ENCODE data around the gene GBP6.
A peak's percentile ranks its signal among the peaks of the same experiment; 100 is the strongest.
"Not testable (repeated sequence)": the region's sequence is repeated elsewhere in the genome, so short reads cannot be mapped to it uniquely, and the experiment has no call there.

GBP6 gene

GRCh38 chr1:89363638-89364536 lies at the start of gene GBP6:
Gene GBP6, plus strand, starts transcription at chr1:89364059. Its CDS starts 4,493 bp downstream, at chr1:89368552.
- DNase-seq (ENCODE audit: low read depth in 1 of 2, low spot score in 1 of 2), result no peak
- no peak for TF ChIP-seq JUND (IDR thresholded peaks at IDR 0.05; ENCODE audit: low read depth)
- in situ Hi-C loops (cut with HindIII; ENCODE audit: low pct_unique_long_range_greater_than_20kb, low sequenced_read_pairs), result no loop called here

GRCh38 chr1:89322402-89322801 lies 41.5 kb upstream of the GBP6 start:
- in situ Hi-C loops (cut with HindIII; ENCODE audit: low pct_unique_long_range_greater_than_20kb, low sequenced_read_pairs), result no loop called here
- TF ChIP-seq JUND (IDR thresholded peaks at IDR 0.05; ENCODE audit: low read depth), result no peak
- no peak for DNase-seq (ENCODE audit: low read depth in 1 of 2, low spot score in 1 of 2)

DNA sequence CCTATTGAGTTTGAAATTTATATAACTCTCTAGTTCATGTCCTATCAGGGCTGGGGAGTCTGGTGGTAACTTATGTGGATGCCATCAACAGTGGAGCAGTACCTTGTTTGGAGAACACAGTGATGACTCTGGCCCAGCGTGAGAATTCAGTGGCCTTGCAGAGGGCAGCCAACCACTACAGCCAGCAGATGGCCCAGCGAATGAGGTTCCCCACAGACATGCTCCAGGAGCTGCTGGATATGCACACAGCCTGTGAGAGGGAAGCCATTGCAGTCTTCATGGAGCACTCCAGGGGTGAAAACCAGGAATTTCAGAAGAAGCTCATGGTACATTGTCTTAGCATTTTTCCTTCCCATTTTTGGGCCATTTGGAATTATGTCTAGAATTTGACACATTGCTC lies 32.0 kb upstream of the GBP6 start:
- in situ Hi-C loops (cut with HindIII; ENCODE audit: low pct_unique_long_range_greater_than_20kb, low sequenced_read_pairs), result no loop called here
- no peak for TF ChIP-seq JUND (IDR thresholded peaks at IDR 0.05; ENCODE audit: low read depth)
- peak in 1 of 2 experiments; percentile 6 for DNase-seq (ENCODE audit: low read depth in 1 of 2, low spot score in 1 of 2)

DNA sequence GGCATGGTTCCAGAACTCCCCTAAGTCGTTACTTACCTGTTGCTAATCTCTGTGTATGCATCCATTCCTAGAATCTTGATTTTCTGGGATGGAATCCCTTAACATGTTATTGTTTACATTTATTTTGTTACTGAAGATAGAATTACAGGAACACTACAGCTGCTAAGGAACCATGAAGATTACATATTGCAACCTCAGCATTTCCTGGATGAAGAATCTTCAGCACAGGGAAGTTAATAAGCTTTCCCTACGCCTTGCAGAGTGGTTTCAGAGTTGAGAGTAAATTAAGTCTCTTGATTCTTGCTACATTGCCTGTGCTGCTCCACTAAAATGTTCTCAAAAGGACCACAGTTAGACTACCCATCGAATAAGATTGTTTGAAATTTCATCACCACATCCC lies 31.4 kb upstream of the GBP6 start:
- no peak for TF ChIP-seq JUND (IDR thresholded peaks at IDR 0.05; ENCODE audit: low read depth)
- in situ Hi-C loops (cut with HindIII; ENCODE audit: low pct_unique_long_range_greater_than_20kb, low sequenced_read_pairs), result no loop called here
- DNase-seq (ENCODE audit: low read depth in 1 of 2, low spot score in 1 of 2), result no peak

DNA sequence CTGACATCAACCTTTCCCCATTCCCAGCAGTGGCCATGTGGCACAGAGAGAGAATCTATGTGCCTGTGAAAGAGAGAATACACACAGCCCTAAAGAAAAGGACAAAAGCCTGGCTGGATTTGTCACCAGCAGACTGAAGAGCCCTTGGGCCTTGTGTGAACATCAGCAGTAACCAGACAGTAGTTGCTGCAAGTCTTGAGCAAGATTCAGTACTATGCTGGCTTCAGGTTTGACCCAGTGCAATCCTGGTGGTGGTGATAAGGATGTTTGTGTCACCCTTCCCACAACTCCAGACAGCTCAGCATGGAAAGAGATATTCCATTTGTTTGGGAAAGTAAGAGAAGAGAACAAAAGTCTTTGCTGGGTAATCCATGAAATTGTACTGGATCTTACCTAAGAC lies 28.4 kb upstream of the GBP6 start:
- in situ Hi-C loops (cut with HindIII; ENCODE audit: low pct_unique_long_range_greater_than_20kb, low sequenced_read_pairs), result no loop called here
- no peak for DNase-seq (ENCODE audit: low read depth in 1 of 2, low spot score in 1 of 2)
- no peak for TF ChIP-seq JUND (IDR thresholded peaks at IDR 0.05; ENCODE audit: low read depth)

GRCh38 chr1:89337903-89338302 lies 26.0 kb upstream of the GBP6 start:
- no peak for DNase-seq (ENCODE audit: low read depth in 1 of 2, low spot score in 1 of 2)
- TF ChIP-seq JUND (IDR thresholded peaks at IDR 0.05; ENCODE audit: low read depth), result no peak
- in situ Hi-C loops (cut with HindIII; ENCODE audit: low pct_unique_long_range_greater_than_20kb, low sequenced_read_pairs), result no loop called here

DNA sequence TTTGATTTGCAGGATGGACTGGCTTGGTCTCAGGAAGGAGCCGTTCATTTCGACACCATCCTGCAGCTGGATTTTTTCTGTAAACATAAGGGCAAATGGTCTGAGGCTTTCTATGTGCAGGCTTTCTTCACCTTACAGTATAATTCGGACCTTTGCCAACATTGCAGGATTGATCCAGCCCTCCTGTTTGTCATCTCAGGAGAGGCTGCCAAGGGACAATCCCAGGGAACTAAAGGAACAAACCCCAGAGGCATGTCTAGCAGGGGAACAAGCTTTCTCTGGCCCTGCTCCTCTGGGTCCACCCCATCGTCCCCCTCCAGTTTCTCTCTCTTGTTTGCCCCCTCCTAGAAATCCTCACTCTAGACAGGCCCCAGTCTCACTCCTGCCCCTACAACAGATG lies 24.8 kb upstream of the GBP6 start:
- DNase-seq (ENCODE audit: low read depth in 1 of 2, low spot score in 1 of 2), result peak in 1 of 2 experiments; percentile 10
- in situ Hi-C loops (cut with HindIII; ENCODE audit: low pct_unique_long_range_greater_than_20kb, low sequenced_read_pairs), result no loop called here
- no peak for TF ChIP-seq JUND (IDR thresholded peaks at IDR 0.05; ENCODE audit: low read depth)

GRCh38 chr1:89345479-89345878 lies 18.4 kb upstream of the GBP6 start:
- in situ Hi-C loops (cut with HindIII; ENCODE audit: low pct_unique_long_range_greater_than_20kb, low sequenced_read_pairs), result not testable (repeated sequence)

DNA sequence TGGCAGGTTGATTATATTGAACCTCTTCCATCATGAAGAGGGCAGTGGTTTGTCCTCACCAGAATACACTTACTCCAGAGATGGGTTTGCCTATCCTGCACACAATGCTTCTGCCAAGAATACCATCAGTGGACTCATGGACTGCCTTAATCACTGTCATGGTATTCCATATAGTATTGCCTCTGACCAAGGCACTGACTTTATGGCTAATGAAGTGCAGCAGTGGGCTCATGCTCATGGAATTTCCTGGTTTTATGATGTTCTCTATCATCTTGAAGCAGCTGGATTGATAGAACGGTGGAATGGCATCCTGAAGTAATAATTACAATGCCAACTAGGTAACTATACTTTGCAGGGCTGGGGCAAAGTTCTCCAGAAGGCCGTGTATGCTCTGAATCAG lies 16.6 kb upstream of the GBP6 start:
- in situ Hi-C loops (cut with HindIII; ENCODE audit: low pct_unique_long_range_greater_than_20kb, low sequenced_read_pairs), result no loop called here
- DNase-seq (ENCODE audit: low read depth in 1 of 2, low spot score in 1 of 2), result no peak
- no peak for TF ChIP-seq JUND (IDR thresholded peaks at IDR 0.05; ENCODE audit: low read depth)

More at GRCh38 chr1:89345479-89345878, 18.4 kb upstream of the GBP6 start:
- not testable (repeated sequence) for DNase-seq (ENCODE audit: low read depth in 1 of 2, low spot score in 1 of 2)

DNA sequence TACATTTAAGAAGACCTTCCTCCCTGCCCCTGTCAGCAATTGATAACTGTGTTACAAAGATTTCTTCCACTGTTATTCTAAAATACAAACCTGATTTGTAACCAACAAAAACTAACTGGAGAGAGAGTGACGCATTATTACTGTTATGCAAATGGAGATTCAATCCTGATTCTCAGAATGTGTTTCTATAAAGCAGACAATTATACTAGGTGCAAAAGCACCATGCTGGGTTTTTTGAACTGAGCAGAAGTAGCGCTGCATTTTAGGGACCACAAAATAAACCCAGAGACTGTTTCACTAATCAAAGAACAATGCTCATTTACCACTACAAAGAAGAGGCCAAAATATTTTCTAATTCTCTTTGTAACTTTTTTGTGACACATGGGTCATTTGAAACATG lies 13.6 kb upstream of the GBP6 start:
- in situ Hi-C loops (cut with HindIII; ENCODE audit: low pct_unique_long_range_greater_than_20kb, low sequenced_read_pairs), result no loop called here
- DNase-seq (ENCODE audit: low read depth in 1 of 2, low spot score in 1 of 2), result no peak

DNA sequence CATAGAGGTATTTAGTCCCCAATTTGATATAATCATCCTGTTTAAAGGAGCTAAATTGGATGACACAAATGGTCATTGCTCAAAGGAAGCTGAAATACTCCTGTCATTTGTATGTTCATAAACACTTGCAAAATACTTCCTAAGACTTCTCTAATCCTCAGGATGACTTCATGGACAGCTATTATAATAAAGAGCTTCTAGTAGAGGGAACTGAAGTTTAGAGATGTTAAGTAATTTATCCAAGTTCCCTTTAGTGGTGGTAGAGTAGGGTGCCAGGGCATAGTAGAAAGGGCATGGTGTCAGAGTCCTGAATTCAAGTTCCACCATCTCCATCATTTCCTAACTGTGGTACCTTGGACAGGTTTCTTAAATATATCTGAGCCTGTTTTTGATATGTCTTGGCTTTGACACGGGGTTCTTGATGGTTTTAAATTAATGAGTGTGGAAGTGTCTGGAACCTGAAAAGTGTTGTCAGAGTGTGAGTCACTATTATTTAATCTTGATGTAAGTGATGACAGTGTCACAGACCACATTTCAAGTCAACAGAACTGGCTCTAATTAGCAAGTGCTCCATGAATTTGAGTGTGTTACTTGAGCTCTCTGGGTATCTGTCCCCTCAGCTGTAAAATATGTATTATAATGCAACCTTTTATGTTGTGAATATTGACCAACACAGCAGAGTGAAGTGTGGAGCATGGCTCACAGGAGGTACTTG lies 12.1 kb upstream of the GBP6 start:
- in situ Hi-C loops (cut with HindIII; ENCODE audit: low pct_unique_long_range_greater_than_20kb, low sequenced_read_pairs), result no loop called here
- DNase-seq (ENCODE audit: low read depth in 1 of 2, low spot score in 1 of 2), result no peak
- TF ChIP-seq JUND (IDR thresholded peaks at IDR 0.05; ENCODE audit: low read depth), result no peak

More for the DNA sequence above, 13.6 kb upstream of the GBP6 start:
- TF ChIP-seq JUND (IDR thresholded peaks at IDR 0.05; ENCODE audit: low read depth), result no peak

DNA sequence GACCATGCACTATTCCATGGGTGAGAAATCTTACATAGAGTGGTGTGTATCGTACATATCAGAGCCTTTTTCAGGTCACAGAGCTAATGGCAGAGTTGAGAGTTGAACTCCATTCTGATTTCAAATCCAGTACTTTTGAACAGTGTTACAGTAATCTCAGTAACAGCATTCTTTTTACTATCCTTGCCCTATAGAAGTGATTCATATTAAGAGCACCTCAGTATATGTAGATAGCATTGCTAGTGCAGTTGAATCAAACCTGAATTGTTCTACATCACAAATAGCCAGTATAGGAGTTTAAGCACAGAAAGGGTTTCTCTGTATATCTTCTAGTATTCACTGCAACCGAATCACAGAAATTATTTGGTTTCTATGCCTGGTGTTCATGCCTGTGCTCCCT lies 11.4 kb upstream of the GBP6 start:
- in situ Hi-C loops (cut with HindIII; ENCODE audit: low pct_unique_long_range_greater_than_20kb, low sequenced_read_pairs), result no loop called here
- no peak for TF ChIP-seq JUND (IDR thresholded peaks at IDR 0.05; ENCODE audit: low read depth)
- no peak for DNase-seq (ENCODE audit: low read depth in 1 of 2, low spot score in 1 of 2)

DNA sequence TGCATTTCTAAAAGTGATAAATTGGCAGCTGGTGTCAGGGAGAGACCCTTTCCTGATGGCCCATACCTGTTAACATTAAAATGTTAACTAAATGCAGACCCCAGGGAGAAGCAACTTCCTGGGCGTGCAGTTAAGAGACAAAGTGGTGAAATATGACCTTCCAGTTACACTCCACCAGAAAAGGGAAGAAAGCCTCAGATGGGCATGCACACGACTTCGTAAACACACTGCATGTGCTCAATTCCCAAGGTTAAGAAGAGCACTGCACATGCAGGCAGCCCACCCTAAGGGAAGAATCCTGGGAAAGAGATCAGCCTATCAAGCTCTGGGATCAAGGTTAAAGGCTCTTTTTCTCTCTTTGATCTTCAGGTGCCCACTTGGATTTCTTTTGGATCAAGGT lies 9.7 kb upstream of the GBP6 start:
- in situ Hi-C loops (cut with HindIII; ENCODE audit: low pct_unique_long_range_greater_than_20kb, low sequenced_read_pairs), result no loop called here
- TF ChIP-seq JUND (IDR thresholded peaks at IDR 0.05; ENCODE audit: low read depth), result no peak
- DNase-seq (ENCODE audit: low read depth in 1 of 2, low spot score in 1 of 2), result no peak

All from T47D (cell line).